NK-92 (cell line): ENCODE results near the gene EPB41.
"Not testable (repeated sequence)": the region's sequence is repeated elsewhere in the genome, so short reads cannot be mapped to it uniquely, and the experiment has no call there.

Experiments
- DNase-seq: peaks from one replicate; lab custom pipeline; 2025; ENCODE audit not compliant: unreplicated experiment; lab: John Stamatoyannopoulos, UW

EPB41 gene

GRCh38 chr1:28914228-28915030 is at the start of gene EPB41:
Gene EPB41, plus strand, starts transcription at chr1:28914569. Its CDS starts 72,869 bp downstream, at chr1:28987438.
- peak; percentile 50 for DNase-seq

DNA sequence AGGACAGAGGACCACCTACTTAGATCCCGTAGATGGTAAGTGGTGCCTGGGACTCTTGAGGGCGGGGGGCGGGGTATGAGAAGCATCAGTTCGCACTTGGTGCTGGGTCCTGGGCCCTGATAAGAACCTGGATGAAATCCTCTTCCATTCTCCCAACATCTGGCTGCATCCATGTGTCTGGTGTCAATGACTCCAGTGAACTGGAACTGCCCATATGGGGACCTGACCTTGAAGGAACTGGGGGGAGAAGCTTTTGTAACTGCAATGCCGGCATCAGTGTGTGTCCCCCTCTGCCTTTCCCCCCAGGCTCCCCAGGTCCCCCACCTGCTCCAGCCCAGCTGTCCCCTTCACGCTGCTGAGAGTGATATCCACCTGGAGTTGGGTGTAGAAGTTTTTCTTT is 49.7 kb upstream of the EPB41 start:
- no peak for DNase-seq

GRCh38 chr1:28865997-28866650 is 48.2 kb upstream of the EPB41 start:
- DNase-seq, result no peak

DNA sequence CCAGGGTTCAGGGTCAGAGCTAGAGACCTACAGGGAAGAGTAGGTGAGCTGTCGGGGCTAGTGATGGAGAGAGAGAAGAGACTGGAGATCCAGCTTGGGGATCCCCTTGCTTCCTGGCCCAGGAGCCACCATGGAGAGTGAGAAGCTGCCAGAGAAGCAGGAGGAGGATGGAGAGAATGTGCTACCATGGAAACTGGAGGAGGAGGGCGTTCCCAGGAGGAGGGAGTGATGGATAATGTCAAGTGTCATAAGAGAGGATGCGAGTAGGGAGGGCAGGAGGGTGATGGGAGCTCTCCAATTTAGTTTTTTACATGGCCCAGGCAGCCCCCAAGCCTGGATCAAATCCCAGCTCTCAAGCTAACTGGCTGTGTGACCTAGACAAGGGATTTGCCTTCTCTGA is 46.5 kb upstream of the EPB41 start:
- no peak for DNase-seq

DNA sequence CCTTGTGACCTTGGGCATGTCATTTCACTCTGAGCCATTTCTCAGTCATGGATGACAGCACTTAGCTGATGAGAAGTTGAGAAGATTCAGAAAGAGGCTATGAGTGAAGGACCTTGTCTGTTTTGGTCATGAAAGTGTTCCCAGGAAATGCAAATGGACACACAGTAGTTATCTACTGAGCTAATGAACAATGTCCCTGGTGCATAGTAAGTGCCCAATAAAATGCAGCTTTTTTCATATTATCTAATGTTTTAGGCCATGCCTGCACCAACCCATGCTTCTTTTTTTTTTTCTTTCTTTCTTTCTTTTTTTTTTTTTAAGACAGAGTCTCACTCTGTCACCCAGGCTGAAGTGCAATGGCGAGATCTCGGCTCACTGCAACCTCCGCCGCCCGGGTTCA is 44.4 kb upstream of the EPB41 start:
- DNase-seq, result no peak

GRCh38 chr1:28871631-28872401 is 42.6 kb upstream of the EPB41 start:
- DNase-seq, result no peak

DNA sequence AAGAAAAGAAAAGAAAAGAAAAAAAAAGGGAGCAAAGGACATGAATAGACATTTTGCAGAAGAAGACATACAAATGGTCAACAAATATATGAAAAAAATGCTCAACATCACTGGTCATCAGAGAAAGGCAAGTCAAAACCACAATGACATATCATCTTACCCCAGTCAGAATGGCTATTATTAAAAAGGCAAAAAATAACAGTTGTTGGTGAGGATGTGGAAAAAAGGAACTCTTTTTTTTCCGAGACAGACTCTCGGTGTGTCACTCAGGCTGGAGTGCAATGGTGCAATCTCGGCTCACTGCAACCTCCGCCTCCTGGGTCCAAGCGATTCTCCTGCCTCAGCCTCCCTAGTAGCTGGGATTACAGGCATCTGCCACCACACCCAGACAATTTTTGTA is 39.2 kb upstream of the EPB41 start:
- not testable (repeated sequence) for DNase-seq

DNA sequence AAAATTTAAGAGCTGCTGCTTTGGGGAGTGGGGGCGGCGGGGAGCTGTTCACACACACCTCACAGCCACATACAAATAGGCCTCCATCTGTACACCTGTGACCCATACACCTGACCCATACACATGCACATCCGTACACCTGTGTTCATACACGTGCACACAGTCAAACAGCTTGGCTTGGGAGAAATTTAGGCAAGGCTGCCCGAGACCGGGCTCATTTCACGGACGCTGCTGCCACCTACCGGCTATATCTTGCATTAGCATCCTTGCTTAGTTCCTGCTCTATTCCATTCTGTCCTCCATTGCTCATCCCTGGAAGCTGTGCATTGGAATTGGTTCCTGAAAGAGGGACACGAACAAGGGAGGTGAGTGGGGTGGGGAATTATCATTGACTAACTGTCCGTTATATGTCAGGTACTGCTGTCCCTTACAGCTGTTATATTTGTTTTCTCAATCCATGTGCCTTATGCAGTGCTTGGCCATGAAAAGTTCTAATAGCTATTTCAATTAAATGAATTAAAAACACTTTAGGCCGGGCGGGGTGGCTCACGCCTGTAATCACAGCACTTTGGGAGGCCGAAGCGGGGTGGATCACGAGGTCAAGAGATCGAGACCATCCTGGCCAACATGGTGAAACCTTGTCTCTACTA is 37.1 kb upstream of the EPB41 start:
- no peak for DNase-seq

DNA sequence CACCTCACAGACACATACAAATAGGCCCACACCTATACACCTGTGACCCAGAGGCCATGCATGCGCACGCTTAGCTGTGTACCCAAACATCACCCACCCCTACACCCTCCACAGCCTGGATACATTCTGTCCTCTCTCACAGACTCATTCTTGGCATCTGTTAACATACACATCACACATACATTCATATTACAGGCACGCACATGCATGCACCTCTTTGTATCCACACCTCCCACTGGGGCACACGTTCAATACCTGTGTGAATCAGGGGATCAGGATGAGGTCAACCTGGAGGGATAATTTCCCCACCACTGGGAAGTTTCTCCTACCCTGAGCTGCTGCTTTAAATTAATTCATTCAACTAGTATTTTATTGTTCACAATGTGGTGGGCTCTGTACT is 35.6 kb upstream of the EPB41 start:
- DNase-seq, result no peak

DNA sequence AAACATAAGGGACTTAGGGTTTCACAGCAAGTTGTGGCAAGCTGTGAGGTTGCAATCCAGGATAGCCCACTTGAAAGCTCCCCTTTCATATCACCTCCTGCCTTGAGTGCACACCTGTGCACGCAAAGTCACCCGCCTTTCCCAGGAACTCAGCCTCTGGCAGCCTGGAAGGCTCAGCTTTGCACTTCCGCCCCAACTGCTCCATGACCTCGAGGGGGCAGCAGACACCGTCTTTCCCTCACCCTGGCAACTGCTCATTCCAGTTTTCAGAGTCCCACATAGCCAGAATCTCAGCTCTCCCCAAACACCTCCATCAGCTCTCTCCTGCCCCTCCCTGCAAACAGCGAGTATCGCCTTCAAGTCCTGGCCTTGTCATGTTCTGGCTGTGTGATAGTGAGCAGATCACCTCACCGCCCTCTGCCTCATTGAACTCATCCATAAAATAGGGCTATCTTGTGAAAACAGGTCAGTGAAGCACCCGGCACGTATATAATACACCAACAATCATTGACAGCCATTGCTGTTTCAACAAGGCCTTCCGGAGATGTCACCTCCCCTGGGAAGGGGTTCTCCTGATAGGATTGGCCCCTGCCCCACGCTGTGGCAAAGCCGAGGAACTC is 32.2 kb upstream of the EPB41 start:
- no peak for DNase-seq

DNA sequence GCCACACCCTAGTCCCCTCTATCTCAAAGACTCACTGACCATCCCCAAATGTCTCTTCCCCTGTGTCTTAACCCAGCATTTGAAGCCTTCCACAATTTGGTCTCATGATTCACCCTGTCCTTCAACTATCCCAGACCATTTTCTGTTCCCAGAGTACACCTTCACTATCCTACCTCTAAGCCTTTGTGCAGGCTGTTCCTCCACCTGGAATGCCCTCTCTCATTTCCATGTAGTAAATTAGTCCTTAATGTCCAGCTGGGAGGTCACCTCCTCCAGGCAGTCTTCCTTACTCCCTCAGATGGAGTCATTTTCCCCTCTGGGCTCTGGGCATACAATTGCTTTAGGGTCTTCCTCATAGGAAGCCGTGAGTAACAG is 31.1 kb upstream of the EPB41 start:
- no peak for DNase-seq

DNA sequence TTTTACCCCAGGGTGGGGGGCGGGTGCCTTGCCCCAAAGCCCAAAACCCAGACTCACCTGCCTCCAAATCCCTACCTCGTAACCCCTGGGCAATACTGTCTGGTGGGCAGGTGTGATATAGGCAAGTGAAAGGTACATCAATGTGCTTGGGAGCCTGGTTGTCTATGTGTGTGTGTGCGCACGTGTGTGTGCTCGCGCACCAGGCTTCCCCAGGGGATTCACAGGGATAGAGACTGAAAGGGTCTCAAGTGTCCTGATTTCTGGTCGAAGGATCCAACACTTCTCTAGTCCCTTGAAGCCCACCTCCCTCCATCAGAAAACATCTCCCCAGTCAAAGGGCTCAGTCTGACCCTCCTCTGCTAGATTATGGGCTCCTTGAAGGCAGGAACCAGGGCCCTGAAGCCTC is 28.9 kb upstream of the EPB41 start:
- no peak for DNase-seq

GRCh38 chr1:28885977-28886730 is 28.2 kb upstream of the EPB41 start:
- no peak for DNase-seq

DNA sequence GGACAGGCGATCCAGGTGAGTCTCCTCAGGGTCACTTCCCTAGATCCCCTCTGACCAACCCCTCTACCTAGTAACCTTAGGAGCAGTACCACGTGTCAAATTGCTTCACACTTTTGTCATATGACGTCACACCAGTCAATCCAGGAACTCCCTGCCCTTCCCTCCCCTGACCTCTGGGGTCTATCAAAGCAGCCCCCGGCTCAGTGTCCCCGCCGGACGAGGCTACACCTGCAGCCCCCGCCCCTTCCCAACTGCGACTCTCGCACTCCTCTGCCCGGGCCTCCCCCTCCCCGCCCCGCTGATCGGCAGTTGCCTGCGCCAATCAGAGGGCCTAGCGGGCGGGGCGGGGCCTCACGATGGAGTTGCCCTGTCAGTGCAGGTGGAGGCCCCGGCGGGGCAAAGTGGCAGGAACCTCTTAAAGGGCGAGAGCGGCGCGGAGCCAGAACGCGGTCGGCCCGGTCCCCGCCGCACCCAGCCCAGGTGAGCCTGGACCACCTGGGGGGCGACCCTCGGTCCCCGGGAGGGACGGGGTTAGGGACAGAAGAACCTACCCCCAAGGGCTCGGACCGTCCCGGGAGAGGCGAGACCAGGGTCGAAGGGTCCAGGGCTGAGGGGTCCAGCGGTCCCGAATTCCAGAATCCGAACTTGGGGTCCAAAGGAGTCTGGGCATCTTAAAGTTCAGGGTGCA is 27.5 kb upstream of the EPB41 start:
- DNase-seq, result peak; percentile 45

- DNase-seq, result no peak
Observed at GRCh38 chr1:28887419-28887834, 26.9 kb upstream of the EPB41 start.

DNA sequence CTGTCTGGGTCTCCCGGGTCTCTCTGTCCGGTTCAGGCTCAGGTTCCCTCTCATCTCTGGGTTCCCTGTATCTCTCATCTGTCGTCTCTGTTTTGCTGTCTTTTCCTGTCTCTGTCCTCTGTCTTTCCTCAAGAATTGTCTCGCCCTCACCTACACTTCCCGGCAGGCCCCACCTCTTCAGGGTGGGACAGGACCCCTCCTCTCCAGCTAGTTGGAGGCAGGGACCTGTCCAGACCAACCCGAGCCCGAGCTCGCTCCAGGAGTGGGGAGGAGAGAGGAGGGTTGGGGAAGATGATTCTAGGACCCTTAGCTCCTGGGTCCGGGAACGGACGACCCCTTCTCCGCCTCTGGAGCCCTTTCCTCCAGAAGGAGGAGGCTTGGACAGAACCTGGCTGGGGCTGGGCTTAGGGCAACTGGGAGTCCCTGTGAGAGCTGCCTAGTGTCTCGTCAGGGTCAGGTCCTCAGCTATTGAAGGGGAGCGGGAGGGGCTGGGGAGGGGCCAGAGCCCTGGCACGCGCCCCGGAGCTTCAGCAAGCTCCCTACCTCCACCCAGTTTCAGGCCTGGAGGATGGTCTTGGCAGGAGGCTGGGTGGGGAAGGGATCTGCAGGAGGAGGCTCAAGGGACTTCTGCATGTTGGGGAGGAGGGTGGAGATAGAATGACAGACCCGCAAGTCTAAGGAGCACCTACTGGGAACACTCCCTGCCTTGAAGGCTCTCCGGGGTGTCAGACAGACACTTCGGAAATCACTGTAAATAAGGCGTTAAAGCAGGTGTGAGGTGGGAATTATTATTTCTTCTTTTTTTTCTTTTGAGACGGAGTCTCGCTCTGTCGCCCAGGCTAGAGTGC is 26.3 kb upstream of the EPB41 start:
- DNase-seq, result no peak

DNA sequence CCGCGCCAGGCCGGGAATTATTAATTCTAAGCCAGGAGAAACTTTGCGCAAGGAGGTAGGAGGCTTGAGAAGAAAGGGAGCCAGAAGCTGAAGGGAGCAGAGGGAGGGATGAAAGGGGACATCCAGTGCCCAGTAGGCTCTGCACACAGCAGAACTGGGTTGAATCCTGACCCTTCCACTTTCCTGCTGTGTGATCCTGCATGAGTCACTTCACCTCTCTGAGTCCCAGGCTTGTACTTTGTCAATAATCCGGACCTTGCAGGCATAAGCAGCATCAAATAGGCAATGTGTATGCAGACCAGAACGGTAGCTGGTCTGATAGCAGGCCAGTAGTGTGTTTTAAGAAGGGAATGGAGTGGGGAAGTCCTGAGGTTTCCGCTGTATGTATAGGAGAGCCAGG is 25.5 kb upstream of the EPB41 start:
- no peak for DNase-seq

GRCh38 chr1:28889357-28889756 is 25.0 kb upstream of the EPB41 start:
- DNase-seq, result no peak

GRCh38 chr1:28890435-28890834 is 23.9 kb upstream of the EPB41 start:
- DNase-seq, result no peak
